HG03354 (cell line): Measurements from ENCODE around the gene ITGA8.
"Not testable (repeated sequence)": the region's sequence is repeated elsewhere in the genome, so short reads cannot be mapped to it uniquely, and the experiment has no call there.

ENCODE experiments used
- ATAC-seq: cut with Tn5 transposase; IDR thresholded peaks from one replicate; pipeline ENCODE4 v1.9.1; 2021; ENCODE audit warnings: mild to moderate bottlenecking; ENCODE audit not compliant: unreplicated experiment, poor library complexity, severe bottlenecking

The ITGA8 gene

DNA sequence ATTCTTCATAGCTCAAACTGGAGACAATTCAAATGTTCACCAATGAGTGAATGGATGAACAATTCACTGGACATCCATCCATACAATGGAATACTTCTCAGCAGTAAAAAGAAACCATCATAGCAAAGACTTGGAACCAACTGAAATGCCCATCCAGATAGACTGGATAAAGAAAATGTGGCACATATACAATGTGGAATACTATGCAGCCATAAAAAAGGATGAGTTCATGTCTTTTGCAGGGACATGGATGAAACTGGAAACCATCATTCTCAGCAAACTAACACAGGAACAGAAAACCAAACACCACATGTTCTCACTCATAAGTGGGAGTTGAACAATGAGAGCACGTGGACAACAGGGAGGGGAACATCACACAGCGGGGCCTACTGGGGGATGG, 136.8 kb downstream of the ITGA8 start:
- not testable (repeated sequence) for ATAC-seq

- ATAC-seq, result no peak
Observed at GRCh38 chr10:15579605-15580004, 140.1 kb downstream of the ITGA8 start.

DNA sequence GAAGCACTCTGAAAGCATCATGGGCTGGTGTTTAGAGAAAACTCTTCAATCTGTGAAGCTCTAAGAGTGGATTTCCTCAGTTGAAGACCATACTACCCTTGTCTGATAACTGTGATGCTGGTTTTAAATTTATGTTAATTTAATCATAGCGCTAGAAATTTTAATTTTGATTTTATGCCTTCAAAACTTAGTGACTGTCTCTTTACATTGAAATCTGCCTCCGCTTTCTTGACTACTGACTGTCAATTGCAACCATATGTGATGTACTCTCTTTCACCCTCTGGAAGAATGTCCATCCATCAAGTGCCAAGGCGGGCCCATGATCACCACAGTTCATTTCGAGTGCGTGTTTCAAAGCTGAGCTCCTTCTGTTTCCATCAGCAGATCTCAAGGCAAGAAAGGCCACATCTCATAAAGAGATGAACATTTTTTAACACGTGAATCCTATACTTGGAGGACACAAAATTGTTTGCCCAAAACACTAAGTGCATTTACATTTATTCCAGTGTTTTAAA, 147.1 kb downstream of the ITGA8 start:
- no peak for ATAC-seq

DNA sequence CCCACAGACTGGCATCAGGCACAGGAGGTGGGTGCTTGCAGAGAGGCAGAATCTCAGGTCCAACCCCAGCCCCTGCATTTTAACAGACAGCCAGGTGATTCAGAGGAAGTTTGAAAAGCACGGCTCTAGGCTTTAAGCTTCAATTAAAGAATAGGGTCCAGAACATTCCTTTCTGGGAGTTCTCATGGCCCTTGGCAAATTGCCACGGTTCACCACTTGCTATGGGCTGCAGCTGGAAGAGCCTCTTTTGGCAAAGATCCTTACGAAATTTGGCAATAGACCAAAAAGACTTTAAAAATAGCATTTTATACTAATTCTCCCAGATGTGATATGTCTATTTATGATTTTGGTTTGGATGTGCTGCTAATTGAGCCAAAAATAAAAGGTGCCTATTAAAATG, 148.1 kb downstream of the ITGA8 start:
- ATAC-seq, result no peak

GRCh38 chr10:15570738-15571339, 148.9 kb downstream of the ITGA8 start:
- no peak for ATAC-seq

GRCh38 chr10:15567952-15568351, 151.8 kb downstream of the ITGA8 start:
- no peak for ATAC-seq

DNA sequence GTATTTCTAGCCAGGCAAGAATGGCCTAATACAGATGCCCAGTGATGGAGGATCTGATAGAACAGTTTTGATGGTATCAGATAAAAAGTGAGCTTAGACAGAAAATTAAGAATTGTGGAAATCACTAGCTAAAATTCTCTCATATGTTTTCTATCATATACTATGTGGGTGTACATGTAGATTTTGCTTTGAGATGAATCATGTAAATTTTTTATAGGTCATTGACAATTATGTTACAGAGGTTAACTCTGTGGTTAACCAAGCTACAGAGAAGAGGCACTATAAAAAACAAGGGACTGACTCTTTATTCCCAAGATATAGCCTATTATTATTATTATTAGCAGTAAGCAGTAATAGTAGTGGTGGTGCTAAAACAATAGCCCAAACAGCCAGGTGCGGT, 156.5 kb downstream of the ITGA8 start:
- ATAC-seq, result no peak

DNA sequence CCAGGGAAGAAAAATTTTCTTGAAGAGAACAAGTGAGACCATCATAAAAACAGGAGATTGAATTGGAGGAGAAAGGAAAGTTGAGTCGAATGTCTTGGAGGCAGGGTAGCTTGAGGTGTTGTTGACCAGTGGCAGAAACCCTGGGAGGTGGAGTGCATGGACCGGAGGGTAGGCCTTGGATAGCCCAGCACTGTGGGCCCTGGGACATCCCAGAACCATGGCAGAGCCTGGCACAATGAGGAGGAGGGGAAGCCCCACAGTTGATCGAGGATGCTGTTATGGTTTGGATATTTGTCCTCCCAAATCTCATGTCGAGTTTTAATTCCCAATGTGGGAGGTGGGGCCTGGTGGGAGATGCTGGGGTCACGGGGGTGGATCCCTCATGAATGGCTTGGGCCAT, 157.1 kb downstream of the ITGA8 start:
- no peak for ATAC-seq

DNA sequence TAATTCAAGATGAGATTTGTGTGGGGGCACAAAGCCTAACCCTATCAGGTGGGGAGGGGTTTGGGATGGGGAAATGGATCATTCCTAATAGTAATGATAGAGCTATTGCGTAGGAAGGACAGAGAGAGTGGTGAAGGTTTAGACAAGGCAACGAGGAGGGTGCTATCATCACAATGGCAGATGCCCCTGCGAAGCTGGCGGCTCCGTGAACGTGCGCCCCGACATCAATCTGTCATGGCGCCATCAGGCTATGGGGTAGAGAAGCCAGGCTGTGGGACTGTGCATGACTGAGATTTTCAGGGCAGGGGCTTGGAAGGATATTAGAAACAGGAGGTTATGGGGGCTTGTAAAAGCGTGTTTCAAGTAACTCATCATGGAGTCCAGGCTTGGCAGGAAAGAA, 157.6 kb downstream of the ITGA8 start:
- no peak for ATAC-seq

GRCh38 chr10:15558136-15558535, 161.6 kb downstream of the ITGA8 start:
- ATAC-seq, result no peak

DNA sequence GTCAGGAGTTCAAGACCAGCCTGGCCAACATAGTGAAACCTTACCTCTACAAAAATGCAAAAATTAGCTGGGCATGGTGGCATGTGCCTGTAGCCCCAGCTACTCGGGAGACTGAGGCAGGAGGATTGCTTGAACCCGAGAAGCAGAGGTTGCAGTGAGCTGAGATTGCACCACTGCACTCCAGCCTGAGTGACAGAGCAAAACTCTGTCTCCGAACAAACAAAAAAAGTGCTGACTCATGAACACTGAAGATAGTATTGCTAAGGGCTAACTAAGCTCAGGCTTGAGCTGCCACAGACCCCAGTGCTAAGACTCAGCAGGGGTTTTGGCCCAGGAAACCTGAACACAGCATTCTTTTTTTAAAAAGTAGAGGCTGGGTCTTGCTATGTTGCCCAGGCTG, 162.6 kb downstream of the ITGA8 start:
- ATAC-seq, result not testable (repeated sequence)

DNA sequence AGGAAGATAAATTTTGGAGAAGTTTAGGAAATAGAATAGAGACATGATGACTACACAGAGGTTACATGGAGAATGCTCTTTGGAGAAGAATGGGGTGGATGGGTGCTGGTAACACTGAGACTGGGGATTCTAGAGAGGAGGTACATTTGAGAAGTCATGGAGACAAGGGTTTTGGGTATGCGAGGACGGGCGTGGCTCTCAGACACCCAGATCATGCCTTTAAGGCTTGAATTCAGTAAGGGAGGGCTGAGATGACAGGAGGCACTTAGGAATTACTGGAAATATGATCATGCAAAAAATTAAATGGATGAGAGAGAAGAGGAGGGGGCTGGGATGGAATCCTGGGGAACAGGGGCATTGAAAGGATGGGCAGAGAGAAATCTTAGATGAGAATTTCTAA, 168.8 kb downstream of the ITGA8 start:
- no peak for ATAC-seq

DNA sequence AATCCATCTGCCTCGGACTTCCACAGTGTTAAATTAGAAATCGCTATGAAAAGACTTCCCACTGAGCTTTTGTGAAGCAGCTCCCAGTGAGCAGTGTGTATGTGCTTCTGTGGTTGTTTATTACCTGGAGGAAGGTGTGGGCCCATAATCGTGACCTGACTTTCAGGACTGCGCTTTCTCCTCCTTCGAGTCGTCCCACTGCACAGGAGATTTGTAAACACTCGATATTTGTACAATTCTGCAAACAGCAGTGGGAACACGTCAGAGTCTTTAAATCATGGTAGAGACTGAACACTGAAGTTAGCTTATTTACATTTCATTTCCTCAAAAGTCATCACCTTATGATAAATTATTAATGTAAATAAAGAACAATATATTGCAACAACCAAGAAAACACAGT, 171.4 kb downstream of the ITGA8 start:
- no peak for ATAC-seq

DNA sequence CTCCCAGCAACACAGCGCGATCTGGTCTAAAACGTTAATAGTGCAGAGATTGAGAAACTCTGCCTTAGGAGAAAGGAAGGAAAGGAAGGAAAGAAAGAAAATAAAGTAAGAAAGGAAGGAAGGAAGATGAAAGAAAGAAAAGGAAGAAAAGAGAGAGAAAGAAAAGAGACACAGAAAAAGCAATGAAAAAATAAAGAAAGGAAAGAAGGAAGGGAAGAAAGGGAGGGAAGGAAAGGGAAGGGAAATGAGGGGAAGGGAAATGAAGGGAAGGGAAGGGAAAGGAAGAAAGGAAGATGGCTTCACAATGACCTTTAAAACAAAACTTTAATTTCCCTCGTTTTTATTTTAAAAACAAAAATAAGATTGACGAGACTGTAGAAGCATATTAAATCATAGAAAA, 173.1 kb downstream of the ITGA8 start:
- no peak for ATAC-seq

DNA sequence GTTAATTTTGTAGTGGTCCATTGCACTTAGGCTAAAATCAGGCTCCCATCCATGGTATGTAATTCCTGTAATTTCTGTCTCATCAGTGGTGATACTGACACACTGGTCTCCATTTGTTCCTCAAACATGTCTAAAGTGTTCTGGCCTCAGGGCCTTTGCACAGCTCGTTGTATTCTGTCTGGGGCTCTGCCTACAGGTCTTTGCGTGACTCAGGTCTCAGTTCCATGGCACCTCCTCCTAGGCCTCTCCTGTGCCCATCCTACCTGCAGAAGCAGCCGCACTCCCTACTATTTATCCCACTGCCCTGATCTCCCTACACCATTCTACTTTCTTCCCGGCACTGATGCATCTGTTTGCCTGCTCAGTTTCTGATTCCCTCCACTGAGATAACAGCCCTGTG, 173.8 kb downstream of the ITGA8 start:
- ATAC-seq, result no peak

GRCh38 chr10:15545266-15545665, 174.5 kb downstream of the ITGA8 start:
- ATAC-seq, result no peak

- no peak for ATAC-seq
Observed at GRCh38 chr10:15543994-15544393, 175.7 kb downstream of the ITGA8 start.

- ATAC-seq, result no peak
Observed at GRCh38 chr10:15542817-15543216, 176.9 kb downstream of the ITGA8 start.

DNA sequence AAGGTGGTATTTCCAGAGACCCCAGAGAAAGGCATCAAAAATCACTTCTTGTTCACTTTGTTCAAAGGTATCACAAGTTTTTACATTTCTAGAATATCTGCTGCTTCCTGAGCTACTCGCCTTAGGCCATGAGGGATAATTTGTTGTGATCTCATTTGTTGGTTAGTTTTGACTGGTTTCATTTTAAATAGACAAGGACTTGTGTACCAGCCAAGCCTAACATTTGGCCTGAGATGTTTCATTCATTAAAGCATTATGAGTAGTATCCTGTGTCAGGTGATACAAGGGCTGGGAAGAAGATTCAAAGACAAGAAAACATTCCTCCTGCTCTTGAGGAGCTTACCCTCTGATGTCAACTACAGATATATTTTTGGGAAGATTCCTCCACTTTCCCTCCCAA, 178.3 kb downstream of the ITGA8 start:
- no peak for ATAC-seq

DNA sequence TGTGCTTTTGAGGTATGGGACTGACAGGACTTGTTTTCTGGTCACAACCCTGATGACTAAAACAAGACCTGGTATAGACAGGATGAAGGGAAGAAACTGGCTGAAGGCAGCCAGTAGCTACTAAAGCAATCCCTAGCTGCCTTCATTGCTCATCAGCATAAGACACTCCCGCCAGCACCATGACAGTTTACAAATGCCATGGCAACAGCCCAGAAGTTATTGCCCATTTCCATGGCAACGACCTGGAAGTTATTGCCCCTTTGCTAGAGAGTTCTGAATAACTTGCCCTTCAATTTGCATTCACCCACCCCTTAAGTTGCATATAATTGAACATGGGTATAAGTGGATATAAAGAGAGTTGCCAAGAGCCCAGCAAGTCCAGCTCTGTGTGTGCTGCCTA, 179.0 kb downstream of the ITGA8 start:
- no peak for ATAC-seq

- ATAC-seq, result no peak
Observed at GRCh38 chr10:15539262-15539661, 180.5 kb downstream of the ITGA8 start.

- not testable (repeated sequence) for ATAC-seq
Observed at GRCh38 chr10:15534928-15535538, 184.7 kb downstream of the ITGA8 start.
